Activated CD8-positive, alpha-beta memory T cell treated with anti-CD3 and anti-CD28 coated beads for 24 hours (primary cell): ENCODE results near the gene HIKESHI.

ENCODE experiments used
- DNase-seq: peaks from one replicate; pipeline ENCODE4 v3.0.0-alpha.2; 2020

HIKESHI gene

DNA sequence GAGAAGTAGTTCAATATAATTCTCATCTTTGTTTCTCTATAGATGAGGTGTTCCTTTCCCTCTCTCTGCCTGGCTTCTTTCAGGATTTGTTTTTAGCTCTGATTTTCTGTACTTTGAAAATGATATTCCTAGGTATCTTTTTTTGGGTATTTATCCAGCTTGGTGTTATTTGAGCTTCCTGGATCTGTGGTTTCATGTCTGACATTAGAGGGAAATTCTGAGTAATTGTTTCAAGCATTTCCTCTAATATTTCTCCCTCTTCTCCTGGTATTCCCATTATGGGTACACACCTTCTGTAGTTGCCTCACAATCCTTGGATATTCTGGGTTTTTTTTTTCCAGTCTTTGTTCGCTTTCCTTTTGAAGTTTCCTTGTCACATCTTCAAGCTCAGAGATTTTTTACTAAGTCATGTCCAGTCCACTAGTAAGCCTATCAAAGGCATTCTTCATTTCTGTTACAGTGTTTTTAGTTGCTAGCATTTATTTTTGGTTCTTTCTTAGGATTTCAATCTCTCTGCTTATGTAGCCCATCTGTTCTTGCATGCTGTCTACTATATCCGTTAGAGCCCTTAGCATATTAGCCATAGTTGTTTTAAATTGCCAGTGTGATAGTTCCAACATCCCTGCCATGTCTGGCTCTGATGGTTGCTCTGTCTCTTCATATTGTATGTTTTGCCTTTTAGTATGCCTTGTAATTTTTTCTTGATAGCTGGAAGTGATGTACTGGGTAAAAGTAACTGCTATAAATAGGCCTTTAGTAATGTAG is 78.4 kb downstream of the HIKESHI start:
- no peak for DNase-seq

DNA sequence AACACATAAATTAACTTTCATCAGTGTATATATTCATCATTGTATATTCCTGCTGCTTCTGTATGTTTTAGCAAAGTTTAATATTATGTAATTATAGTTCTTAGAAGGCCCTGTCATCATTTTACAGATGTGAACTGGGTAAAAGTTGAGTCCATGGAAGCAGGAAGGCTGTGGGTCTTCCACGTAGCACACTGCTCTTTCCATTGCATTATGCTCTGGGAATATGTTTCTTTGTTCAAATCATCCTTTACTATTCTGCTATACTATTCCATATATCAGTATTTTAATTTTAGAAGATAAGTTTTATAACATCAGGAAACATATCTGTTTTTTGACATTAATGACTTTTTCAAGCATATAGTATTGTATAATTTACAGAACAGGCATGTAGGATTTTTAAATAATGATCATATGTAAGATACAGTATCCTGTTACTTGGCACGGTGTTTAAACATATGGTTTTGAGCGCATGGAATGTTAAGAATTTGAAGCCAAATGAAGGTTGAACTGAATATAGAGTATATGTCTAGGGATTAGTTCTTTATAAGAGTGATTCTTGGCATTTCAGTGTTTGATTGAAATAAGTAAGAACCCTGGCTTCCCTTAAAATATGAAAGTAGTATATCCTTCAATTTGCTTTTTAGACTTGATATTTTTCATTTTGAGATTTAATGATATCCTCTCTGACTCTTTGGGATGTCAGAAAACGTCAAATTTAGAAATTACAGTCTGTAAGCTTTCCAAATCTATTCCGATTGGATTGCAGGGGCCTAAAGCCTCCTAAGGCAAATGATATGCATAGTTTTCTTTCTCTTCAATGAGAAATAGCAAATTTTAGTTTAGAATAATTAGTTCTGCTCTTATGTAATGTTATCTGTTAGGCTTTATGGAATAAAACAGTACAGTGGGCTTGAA is 81.3 kb downstream of the HIKESHI start:
- DNase-seq, result no peak

- DNase-seq, result no peak
Measured at GRCh38 chr11:86386283-86386682, 84.2 kb downstream of the HIKESHI start.

DNA sequence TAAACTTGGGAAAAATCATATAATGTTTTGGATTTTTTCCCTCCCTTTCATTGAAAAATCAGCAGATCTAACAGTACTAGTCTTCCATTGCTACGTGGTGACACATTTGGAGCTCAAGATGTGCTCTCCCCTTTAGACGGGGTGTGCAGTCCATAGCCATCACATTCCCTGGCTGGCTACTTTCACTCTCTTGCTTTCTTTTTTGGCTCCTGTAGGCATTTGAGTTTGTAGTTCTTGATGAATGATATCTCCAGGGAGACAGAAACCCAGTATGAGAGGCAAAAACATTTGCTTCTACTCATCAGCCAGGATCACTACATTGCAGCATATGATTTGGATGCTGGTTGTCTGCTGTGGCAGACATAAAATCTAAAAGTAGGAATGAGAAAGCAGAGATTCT is 84.7 kb downstream of the HIKESHI start:
- no peak for DNase-seq

DNA sequence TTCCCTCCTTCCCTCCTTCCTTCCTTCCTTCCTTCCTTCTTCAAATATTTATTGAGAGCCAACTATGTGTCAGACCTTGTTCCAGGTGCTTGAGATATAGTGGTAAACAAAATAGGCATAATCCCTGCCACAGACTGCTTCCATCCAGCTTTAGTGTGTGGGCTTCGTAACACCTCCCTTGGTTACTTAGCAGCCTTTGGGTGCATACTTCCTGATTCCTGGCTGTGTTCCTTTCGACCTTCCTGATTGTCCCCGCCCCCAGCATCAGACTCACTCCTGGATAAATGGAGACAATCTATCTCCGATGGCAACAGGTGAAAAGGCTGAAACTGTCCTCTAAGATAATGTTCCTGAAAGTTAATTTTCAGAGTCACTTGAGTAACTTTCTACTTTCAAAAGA is 86.2 kb downstream of the HIKESHI start:
- DNase-seq, result no peak

GRCh38 chr11:86390487-86390886 is 88.4 kb downstream of the HIKESHI start:
- no peak for DNase-seq

DNA sequence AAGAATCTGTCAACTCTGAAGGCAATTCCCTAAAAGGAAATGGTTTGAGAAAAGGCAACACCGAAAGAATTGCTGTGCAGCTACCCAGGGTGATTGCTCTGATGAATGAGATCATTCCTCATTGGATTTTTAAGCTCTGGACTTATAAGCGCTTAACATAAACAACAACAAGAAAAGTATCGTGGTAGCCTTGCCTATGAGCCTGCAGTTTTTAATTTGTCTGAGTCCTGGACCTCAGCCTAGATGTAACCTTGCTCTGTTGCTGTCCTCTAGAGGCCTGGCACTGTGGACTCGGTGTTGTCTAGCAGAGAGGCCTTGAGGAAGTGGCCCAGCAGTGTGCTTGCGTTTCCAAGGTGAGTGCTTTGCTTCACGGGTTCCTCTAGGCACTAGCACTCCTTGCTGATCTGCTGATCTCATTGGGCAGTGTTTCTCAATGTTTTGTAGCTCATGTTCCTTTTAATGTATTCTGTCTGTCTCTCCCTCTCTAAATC is 93.1 kb downstream of the HIKESHI start:
- DNase-seq, result no peak
